Measurements from ENCODE around the gene SUMO4.
"Not testable (repeated sequence)": the region's sequence is repeated elsewhere in the genome, so short reads cannot be mapped to it uniquely, and the experiment has no call there.

The SUMO4 gene

GRCh38 chr6:149435919-149436586 is 36.0 kb downstream of the SUMO4 start:
- no peak for DNase-seq

- no peak for DNase-seq
These were observed 36.6 kb downstream of the SUMO4 start for GRCh38 chr6:149436647-149437046.

GRCh38 chr6:149437212-149437611 is 37.1 kb downstream of the SUMO4 start:
- no peak for DNase-seq

GRCh38 chr6:149438855-149439254 is 38.8 kb downstream of the SUMO4 start:
- DNase-seq = no peak

- no peak for DNase-seq
These were observed 39.6 kb downstream of the SUMO4 start for GRCh38 chr6:149439626-149440025.

GRCh38 chr6:149440735-149441671 is 40.9 kb downstream of the SUMO4 start:
- DNase-seq = no peak

GRCh38 chr6:149441740-149442139 is 41.7 kb downstream of the SUMO4 start:
- DNase-seq = no peak

GRCh38 chr6:149443411-149444181 is 43.5 kb downstream of the SUMO4 start:
- DNase-seq = no peak

GRCh38 chr6:149444360-149445094 is 44.5 kb downstream of the SUMO4 start:
- not testable (repeated sequence) for DNase-seq

GRCh38 chr6:149445095-149445466 is 45.0 kb downstream of the SUMO4 start:
- DNase-seq = no peak

GRCh38 chr6:149445573-149445972 is 45.5 kb downstream of the SUMO4 start:
- no peak for DNase-seq

- DNase-seq = no peak
These were observed 46.8 kb downstream of the SUMO4 start for GRCh38 chr6:149446791-149447376.

GRCh38 chr6:149448821-149449453 is 48.9 kb downstream of the SUMO4 start:
- no peak for DNase-seq

GRCh38 chr6:149449831-149450678 is 50.0 kb downstream of the SUMO4 start:
- no peak for DNase-seq

Data from inflammatory macrophage treated with lipopolysaccharide for 4 hours (primary cell).